NCI-H1048 (cell line): Measurements from ENCODE around the gene GRAMD4.

Source experiments
- DNase-seq: peaks from one replicate; lab custom pipeline; 2025; lab: John Stamatoyannopoulos, UW

GRAMD4 gene

GRCh38 chr22:46598737-46599424 lies 21.3 kb upstream of the GRAMD4 start:
- no peak for DNase-seq

DNA sequence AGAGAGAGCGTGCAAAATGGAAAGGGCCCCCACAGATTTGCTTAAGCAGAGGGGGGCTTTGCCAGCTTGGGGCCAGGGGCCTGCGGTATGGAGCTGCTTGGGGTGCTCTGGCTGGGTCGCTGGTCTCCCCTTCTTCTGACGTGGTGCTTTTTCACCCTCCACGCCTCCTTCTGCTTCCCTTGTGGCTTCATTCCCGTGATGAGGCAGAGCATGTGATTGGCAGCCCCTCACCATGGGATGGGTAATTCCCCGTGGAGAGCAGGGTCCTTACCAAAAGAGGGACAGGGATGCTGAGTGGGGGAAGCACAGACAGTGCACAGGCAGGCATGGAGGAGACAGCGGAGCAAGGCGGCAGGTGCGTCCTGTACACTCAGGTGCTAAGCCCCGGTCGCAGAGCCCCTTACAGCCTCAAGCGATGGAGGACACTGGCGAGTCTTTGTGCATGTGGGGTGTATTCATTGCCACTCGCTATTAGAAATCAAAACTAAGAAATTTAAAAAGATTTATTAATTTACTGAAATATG lies 19.9 kb upstream of the GRAMD4 start:
- no peak for DNase-seq

GRCh38 chr22:46602025-46602424 lies 18.2 kb upstream of the GRAMD4 start:
- no peak for DNase-seq

- no peak for DNase-seq
These were observed 15.9 kb upstream of the GRAMD4 start for GRCh38 chr22:46604306-46604690.

DNA sequence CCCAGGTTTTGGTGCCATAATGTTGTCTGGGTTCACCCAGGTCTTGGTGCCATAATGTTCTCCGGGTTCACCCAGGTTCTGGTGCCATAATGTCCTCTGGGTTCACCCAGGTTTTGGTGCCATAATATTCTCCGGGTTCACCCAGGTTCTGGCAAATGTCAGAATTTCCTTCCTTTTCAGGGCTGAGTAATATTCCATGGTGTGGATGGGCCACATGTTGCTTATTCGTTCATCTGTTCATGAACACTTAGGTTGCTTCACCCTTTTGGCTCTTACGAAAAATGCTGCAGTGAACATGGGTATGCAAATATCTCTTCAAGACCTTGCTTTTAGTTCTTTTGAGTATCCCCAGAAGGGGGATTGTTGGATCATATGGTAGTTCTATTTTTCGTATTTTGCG lies 15.1 kb upstream of the GRAMD4 start:
- no peak for DNase-seq

DNA sequence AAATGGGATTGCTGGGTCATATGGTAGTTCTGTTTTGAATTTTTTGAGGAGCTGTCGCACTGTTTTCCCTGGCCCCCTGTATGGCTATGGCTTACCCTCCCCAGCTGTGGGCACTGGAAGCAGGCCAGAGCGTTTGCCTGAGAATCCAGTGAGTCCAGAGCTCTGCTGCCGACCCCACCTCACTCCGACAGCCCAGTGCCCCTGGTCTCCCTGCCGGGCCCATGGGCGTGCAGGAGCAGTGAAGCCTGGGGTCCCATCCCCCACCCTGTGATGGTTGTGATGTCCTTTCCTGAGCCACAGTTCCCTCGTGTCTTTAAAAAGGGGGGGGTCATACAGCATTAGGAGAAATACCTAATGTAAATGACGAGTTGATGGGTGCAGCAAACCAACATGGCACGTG lies 13.3 kb upstream of the GRAMD4 start:
- no peak for DNase-seq

DNA sequence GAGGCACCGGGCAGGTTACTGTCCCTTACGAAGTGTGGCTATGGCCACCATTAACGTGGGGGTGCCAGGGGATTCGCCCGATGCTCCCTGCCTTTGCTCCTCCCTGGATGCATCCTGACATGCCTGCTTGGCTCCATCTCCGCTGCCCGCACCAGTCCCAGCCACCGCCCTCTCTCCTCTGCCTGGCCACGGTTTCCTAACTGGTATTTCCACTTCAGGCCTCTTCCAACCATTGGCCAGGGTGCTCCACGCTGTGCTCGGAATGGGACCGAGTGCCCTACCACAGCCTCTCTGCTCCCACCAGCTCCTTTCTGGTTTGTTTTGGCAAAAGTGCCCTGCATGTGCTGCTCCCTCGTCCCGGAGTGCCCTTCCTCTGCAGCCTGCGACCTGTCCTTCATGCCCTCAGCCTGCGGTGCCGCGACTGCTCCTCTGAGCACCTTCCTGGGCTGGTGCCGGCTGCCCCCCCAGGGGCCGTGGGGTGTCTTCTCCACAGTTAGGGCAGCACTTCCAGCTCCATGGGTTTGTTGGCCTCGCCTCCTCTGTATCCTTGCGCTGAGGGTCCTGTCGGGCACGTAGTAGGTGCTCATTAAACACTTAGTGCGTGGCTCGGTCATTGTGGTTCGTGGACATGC lies 12.6 kb upstream of the GRAMD4 start:
- DNase-seq: no peak

DNA sequence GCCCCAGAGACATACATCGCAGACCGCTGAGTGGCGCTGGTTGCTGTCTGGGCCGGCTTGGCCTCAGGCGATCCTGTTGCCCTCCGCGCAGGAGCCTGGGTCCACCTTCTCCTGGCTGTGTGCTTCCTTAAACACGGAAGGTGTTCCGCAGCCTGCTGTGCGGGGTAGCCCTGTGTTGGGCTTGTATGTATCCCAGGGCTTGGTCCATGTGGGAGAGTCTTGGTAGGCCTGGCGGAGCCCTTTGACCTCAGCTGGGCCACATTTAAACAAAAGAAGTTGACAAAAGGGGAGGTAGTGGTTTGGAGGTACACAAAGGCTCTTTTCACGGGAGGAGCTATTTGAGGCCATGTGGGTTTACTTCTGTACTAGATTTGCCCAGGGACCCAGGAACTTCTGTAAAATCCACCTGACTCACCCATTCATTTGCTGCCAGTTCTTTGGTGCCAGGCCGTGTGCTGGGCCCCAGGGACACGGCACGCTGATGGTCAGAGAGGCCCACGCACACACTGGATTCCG lies 11.0 kb upstream of the GRAMD4 start:
- DNase-seq: no peak

- no peak for DNase-seq
These were observed 10.4 kb upstream of the GRAMD4 start for GRCh38 chr22:46609724-46610201.

- no peak for DNase-seq
These were observed 9.8 kb upstream of the GRAMD4 start for GRCh38 chr22:46610356-46610755.

DNA sequence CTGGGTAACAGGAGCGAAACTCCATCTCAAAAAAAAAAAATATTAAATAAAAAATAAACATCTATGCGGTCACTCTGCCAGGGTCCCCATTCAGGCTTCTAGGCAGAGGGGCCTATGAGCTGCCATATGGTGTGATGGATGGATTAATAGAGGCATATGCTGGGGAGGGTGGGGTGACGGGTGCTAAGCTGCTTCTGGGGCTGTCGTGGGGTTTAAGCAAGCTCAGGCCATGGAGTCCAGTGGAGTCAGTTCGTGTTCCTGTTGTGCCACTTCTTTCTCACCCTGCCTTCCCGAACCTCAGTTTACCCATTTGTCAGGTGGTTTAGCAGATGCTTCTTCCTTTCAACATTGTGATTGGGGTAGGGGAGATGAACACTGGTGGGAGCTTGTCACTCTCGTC lies 9.0 kb upstream of the GRAMD4 start:
- no peak for DNase-seq

GRCh38 chr22:46612341-46612903 lies 7.8 kb upstream of the GRAMD4 start:
- DNase-seq: no peak

DNA sequence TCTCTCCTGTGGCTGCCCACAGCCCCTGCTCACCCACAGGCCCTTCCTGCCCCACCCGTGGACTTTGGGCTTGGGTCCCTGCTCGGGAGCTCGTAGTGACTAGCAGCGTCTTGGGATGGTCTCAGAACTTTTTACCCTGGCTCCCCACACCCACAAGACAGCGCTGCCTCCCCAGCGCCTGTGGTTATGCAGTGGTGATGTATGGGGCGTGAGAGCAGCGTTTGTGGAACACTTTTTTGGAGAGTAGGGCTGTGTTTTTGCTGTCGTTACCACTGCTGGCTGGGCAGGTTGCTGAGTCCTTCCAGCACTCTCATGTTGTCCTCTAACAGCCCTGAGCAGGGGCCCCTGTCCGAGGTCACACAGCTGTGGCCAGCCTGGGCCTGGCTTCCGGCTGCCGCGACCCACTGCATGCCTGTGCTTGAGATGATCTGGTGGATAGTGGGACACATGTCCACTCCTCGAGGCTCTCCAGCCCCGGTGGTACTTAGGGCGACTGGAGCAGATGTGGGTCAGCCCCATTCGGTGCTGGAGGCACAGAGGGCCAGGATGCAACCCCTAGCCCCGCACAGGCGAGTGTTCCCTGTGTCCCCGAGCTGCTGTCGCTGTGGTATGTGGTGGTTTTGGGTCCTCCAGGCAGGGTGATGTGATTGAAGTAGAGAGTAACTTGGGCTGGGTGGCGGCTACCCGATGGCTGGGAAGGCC lies 7.1 kb upstream of the GRAMD4 start:
- DNase-seq: no peak

DNA sequence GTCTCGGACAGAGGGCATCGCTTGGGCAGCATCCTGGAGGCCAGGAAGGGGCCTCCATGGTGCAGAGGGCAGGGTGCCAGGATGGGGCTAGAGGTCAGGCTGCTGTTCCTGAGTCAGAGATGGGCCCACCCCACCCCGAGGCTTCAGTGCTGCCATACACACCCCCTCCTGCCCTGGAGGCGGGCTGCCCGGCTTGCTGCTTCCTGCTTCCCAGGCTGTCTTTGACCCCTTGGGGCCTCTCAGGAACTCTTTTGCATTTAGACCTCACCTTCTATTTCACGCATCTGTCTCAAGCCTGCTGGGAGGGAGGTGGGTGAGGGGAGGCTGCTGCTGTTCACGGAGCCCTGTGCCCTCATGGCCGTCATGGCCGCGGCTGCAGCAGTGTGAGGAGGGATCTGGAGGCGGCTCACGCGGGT lies 6.6 kb upstream of the GRAMD4 start:
- DNase-seq: no peak

DNA sequence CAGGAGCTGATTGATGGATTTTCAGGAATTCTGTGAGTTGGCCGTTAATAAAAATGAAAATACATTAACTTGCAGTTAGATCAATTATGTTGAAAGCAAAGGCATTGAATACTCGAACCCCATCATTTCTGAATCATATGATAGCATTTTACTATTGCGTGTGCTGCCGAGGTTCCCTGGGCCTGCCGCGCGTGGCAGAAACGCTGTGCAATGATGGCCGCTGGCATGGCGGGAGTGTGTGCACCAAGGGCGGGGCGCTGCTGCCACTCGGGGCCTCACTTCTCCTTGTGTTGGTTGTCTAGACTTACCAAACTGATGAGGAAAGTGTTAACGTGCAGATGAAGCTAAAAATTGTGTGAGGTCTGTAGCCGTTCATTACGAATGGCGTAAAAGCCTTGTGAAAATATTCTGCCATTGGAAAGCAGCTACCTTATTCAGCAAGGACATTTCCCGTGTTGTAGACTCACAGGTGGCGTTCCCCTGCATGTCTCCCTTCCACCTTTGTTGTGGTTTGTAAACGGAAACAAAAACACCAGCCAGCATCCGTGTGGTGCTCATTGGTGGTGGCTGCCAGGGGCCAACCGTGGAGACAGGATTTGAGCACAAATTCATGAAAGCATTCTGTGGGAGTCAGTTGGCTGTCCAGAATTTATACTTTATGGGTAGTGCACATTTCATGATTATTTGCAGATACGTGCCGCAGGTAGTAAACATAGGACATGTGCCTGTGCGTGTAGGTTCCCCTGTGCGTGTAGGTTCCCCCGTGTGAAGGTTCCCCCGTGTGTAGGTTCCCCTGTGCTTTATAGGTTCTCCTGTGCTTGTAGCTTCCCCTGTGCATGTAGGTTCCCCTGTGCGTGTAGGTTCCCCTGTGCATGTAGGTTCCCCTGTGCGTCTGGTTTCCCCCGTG lies 5.9 kb upstream of the GRAMD4 start:
- no peak for DNase-seq

GRCh38 chr22:46617207-46617985 lies 2.8 kb upstream of the GRAMD4 start:
- DNase-seq: no peak

- DNase-seq: no peak
These were observed 2.1 kb upstream of the GRAMD4 start for GRCh38 chr22:46617986-46618647.

GRCh38 chr22:46618667-46619066 lies 1.5 kb upstream of the GRAMD4 start:
- DNase-seq: no peak

GRCh38 chr22:46619240-46619829 lies 851 bp upstream of the GRAMD4 start:
- no peak for DNase-seq
